CD4-positive, alpha-beta T cell (primary cell): ENCODE measurements around the gene HSP90AB1. TPM values are rescaled to one million over a fixed set of nuclear protein-coding genes. Genes with fewer than 3 reads are reported as not detected.

ENCODE experiments used
- ATAC-seq: fragments of 200-7000 bp; cut with Tn5 transposase; one replicate; pipeline ENCODE4 v1.10.0; 2022; ENCODE audit warnings: mild to moderate bottlenecking; ENCODE audit not compliant: poor library complexity
- CTCF ChIA-PET: fragments of 350-600 bp; sonication (Branson Sonifier 250); formaldehyde crosslinking; loops from one replicate; lab custom pipeline; 2021; ENCODE audit warnings: antibody characterized with exemption, inconsistent platforms; lab: Charles Lee
- POLR2A ChIA-PET: fragments of 350-600 bp; sonication (Branson Sonifier 250); formaldehyde crosslinking; loops from one replicate; lab custom pipeline; 2021; ENCODE audit warnings: antibody characterized with exemption, inconsistent platforms; lab: Charles Lee
- DNase-seq, 14 experiments: peaks; one replicate each; pipeline ENCODE4 v3.0.0-alpha.2; 2013 to 2020; ENCODE audit warnings: mixed read lengths in 2 of 14
- H3K27ac ChIP-seq, 2 donors: one replicate each; pipeline versions ENCODE4 v1.5.1 to v1.7.0; 2013; ENCODE audit warnings: low read length in 2 of 2, low read depth in 1 of 2, mild to moderate bottlenecking in 1 of 2
- H3K27me3 ChIP-seq, 2 experiments: 1 replicate in 1 of 2; 2 replicates in 1 of 2; pipeline versions ENCODE4 v1.6.1 to v1.7.0; 2013; ENCODE audit warnings: low read length in 2 of 2, control low read depth in 1 of 2, mild to moderate bottlenecking in 1 of 2, moderate library complexity in 1 of 2; ENCODE audit not compliant: insufficient read depth in 2 of 2, control insufficient read depth in 1 of 2
- H3K36me3 ChIP-seq: one replicate; pipeline ENCODE4 v1.6.1; 2013; ENCODE audit warnings: low read length, control low read depth; ENCODE audit not compliant: insufficient read depth
- H3K4me1 ChIP-seq: one replicate; pipeline ENCODE4 v1.6.1; 2013; ENCODE audit warnings: low read length, control low read depth; ENCODE audit not compliant: insufficient read depth
- H3K4me3 ChIP-seq: one replicate; pipeline ENCODE4 v1.5.1; 2013; ENCODE audit warnings: mild to moderate bottlenecking, low read length, moderate library complexity
- H3K9me3 ChIP-seq, 2 experiments: 1 replicate in 1 of 2; 2 replicates in 1 of 2; pipeline versions ENCODE4 v1.6.1 to v1.7.0; 2013; ENCODE audit warnings: low read length in 2 of 2, mild to moderate bottlenecking in 2 of 2, control low read depth in 1 of 2, moderate library complexity in 1 of 2; ENCODE audit not compliant: control insufficient read depth in 1 of 2, insufficient read depth in 1 of 2
- H3K27ac Mint-ChIP-seq: one replicate; pipeline ENCODE4 v1.8.0; 2020; ENCODE audit warnings: mixed read lengths
- H3K27me3 Mint-ChIP-seq: one replicate; pipeline ENCODE4 v1.8.0; 2021; ENCODE audit warnings: mixed read lengths
- H3K36me3 Mint-ChIP-seq: one replicate; pipeline ENCODE4 v1.8.0; 2021; ENCODE audit warnings: low read depth, mixed read lengths
- H3K4me1 Mint-ChIP-seq: one replicate; pipeline ENCODE4 v1.8.0; 2021; ENCODE audit warnings: low read depth, mixed read lengths
- H3K4me3 Mint-ChIP-seq: one replicate; pipeline ENCODE4 v1.8.0; 2020; ENCODE audit warnings: mild to moderate bottlenecking, mixed read lengths
- H3K9me3 Mint-ChIP-seq: one replicate; pipeline ENCODE4 v1.8.0; 2020; ENCODE audit warnings: mixed read lengths
- CTCF ChIP-seq: fragments of 200-600 bp; IDR thresholded peaks from one replicate; pipeline ENCODE4 v1.8.0; 2022; ENCODE audit warnings: antibody characterized with exemption, mild to moderate bottlenecking
- intact Hi-C, 2 experiments: fragments of 100-400 bp; cut with DNase I in 1 of 2; cut with micrococcal nuclease in 1 of 2; formaldehyde crosslinking; loops; one replicate each; pipeline versions ENCODE4 v1.15.1 to v1.9.0; 2023 to 2025; cut with DNase I, micrococcal nuclease
- total RNA-seq, 174 experiments: library from RNA in 2 of 174; stranded (reverse) in 2 of 174; gene quantifications; one replicate each; pipeline ENCODE4 v1.2.3 and lab custom pipeline; 2021 to 2026

Gene HSP90AB1
- total RNA-seq, 2 experiments from 2014 or later: 401 to 405 TPM

- Histone ChIP-seq H3K27me3 (peaks cover 69 to 86% of the 10 kb centered on the region in 2 experiments), H3K27ac (no peak overlapping the region), H3K9me3 (no peaks in the 10 kb centered on the region), H3K4me3 (no peak overlapping the region), H3K4me1 (peaks cover 21% of the 10 kb centered on the region), H3K36me3 (no peaks in the 10 kb centered on the region)
- Mint-ChIP-seq H3K36me3 (no peaks in the 10 kb centered on the region), H3K27ac (no peak overlapping the region), H3K9me3 (no peaks in the 10 kb centered on the region), H3K4me3 (no peak overlapping the region), H3K27me3 (peaks cover 75% of the 10 kb centered on the region), H3K4me1 (peaks cover 15% of the 10 kb centered on the region)
- ChIA-PET POLR2A (no interaction called here), CTCF (no interaction called here)
- DNase-seq (no peak), ATAC-seq (no peak)
- intact Hi-C loops: no loop called here
- TF ChIP-seq CTCF: no peak
These were observed 26.7 kb downstream of the HSP90AB1 start for GRCh38 chr6:44273617-44274016.

DNA sequence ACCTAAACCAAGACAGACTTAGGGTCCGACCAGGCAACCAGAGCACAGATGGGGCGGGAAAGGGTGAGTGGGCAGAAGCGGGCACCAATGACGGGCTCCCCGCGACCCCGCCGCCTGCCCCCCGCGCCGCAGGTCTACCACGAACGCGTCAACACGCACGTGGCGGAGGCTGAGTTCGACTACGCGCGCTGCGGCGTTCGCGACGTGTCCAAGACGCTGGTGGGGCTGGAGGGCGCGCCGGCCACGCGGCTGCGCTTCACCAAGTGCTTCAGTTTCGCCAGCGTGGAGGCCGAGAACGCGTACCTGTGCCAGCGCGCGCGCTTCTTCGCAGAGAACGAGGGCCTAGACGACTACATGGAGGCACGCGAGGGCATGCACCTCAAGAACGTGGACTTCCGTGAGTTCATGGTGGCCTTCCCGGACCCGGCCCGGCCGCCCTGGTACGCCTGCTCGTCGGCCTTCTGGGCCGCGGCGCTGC is 28.4 kb downstream of the HSP90AB1 start:
- no peaks in the 10 kb centered on the region for H3K9me3 ChIP-seq
- H3K4me1 ChIP-seq: peaks cover 17% of the 10 kb centered on the region
- no peak overlapping the region for H3K27ac ChIP-seq
- no peak overlapping the region for H3K4me3 Mint-ChIP-seq
- peaks cover 5% of the 10 kb centered on the region for H3K4me1 Mint-ChIP-seq
- intact Hi-C loops: no loop called here
- peaks cover 59 to 71% of the 10 kb centered on the region in 2 experiments for H3K27me3 ChIP-seq
- ATAC-seq: no peak
- no peaks in the 10 kb centered on the region for H3K9me3 Mint-ChIP-seq
- TF ChIP-seq CTCF: no peak
- H3K4me3 ChIP-seq: no peak overlapping the region
- H3K27ac Mint-ChIP-seq: no peak overlapping the region
- DNase-seq: no peak
- CTCF ChIA-PET: interaction anchor here (2.4 kb wide), 1 partner anchor 38 kb away, joined by 8 read pairs; the partner anchor contains the start of gene AARS2
- POLR2A ChIA-PET: no interaction called here
- H3K27me3 Mint-ChIP-seq: peaks cover 68% of the 10 kb centered on the region
- no peaks in the 10 kb centered on the region for H3K36me3 Mint-ChIP-seq
- no peaks in the 10 kb centered on the region for H3K36me3 ChIP-seq

GRCh38 chr6:44275749-44276648 is 29.1 kb downstream of the HSP90AB1 start:
- Histone ChIP-seq H3K4me1 (peaks cover 16% of the 10 kb centered on the region), H3K4me3 (no peak overlapping the region), H3K27ac (no peak overlapping the region), H3K9me3 (no peaks in the 10 kb centered on the region), H3K27me3 (peaks cover 59 to 70% of the 10 kb centered on the region in 2 experiments), H3K36me3 (no peaks in the 10 kb centered on the region)
- no peaks in the 10 kb centered on the region for H3K36me3 Mint-ChIP-seq
- H3K4me1 Mint-ChIP-seq: peaks cover 5% of the 10 kb centered on the region
- POLR2A ChIA-PET: interaction anchor here (0.8 kb wide), 1 partner anchor 23 kb away, joined by 4 read pairs; no protein-coding TSS in a partner anchor
- H3K4me3 Mint-ChIP-seq: no peak overlapping the region
- CTCF ChIA-PET: interaction anchor here (2.4 kb wide), 1 partner anchor 37 kb away, joined by 8 read pairs; the partner anchor contains the start of gene AARS2
- H3K9me3 Mint-ChIP-seq: no peaks in the 10 kb centered on the region
- peaks cover 73% of the 10 kb centered on the region for H3K27me3 Mint-ChIP-seq
- intact Hi-C loops: no loop called here
- ATAC-seq: peak; percentile 82
- no peak for TF ChIP-seq CTCF
- DNase-seq: peak in 5 of 14 experiments; percentile 12 to 67 (median 32)
- no peak overlapping the region for H3K27ac Mint-ChIP-seq
